Endodermal cell (in vitro differentiated cells): ENCODE data around the gene CD84. TPM values are rescaled to one million over a fixed set of nuclear protein-coding genes. Genes with fewer than 3 reads are reported as not detected.
A peak's percentile ranks its signal among the peaks of the same experiment; 100 is the strongest.
"Not testable (repeated sequence)": the region's sequence is repeated elsewhere in the genome, so short reads cannot be mapped to it uniquely, and the experiment has no call there.

Experiments used
- DNase-seq: peaks from one replicate; pipeline ENCODE4 v3.0.0-alpha.2; 2017
- H3K27ac ChIP-seq: 2 replicates; pipeline ENCODE4 v1.5.1; 2013; ENCODE audit warnings: mild to moderate bottlenecking, low read depth, low read length, moderate library complexity
- H3K27me3 ChIP-seq: 2 replicates; pipeline ENCODE4 v1.6.1; 2013; ENCODE audit warnings: mild to moderate bottlenecking, low read length, moderate library complexity; ENCODE audit not compliant: insufficient read depth, control insufficient read depth, poor library complexity, severe bottlenecking
- H3K36me3 ChIP-seq: 2 replicates; pipeline ENCODE4 v1.7.0; 2013; ENCODE audit warnings: mild to moderate bottlenecking, low read length, moderate library complexity; ENCODE audit not compliant: control insufficient read depth, insufficient read depth
- H3K4me1 ChIP-seq: one replicate; pipeline ENCODE4 v1.7.0; 2013; ENCODE audit warnings: low read length; ENCODE audit not compliant: control insufficient read depth, insufficient read depth
- H3K4me3 ChIP-seq: 2 replicates; pipeline ENCODE4 v1.5.1; 2013; ENCODE audit warnings: mild to moderate bottlenecking, low read length, moderate library complexity
- H3K9ac ChIP-seq: 2 replicates; pipeline ENCODE4 v1.6.1; 2013; ENCODE audit warnings: mild to moderate bottlenecking, low read length, moderate library complexity; ENCODE audit not compliant: poor library complexity, severe bottlenecking; ENCODE audit errors: extremely low read depth
- H3K9me3 ChIP-seq: 2 replicates; pipeline ENCODE4 v1.6.1; 2013; ENCODE audit warnings: mild to moderate bottlenecking, low read length, moderate library complexity; ENCODE audit not compliant: control insufficient read depth
- H3K27ac Mint-ChIP-seq: 2 replicates; pipeline ENCODE4 v1.8.0; 2020; ENCODE audit warnings: mixed read lengths
- H3K27me3 Mint-ChIP-seq: 2 replicates; pipeline ENCODE4 v1.8.0; 2021; ENCODE audit warnings: mild to moderate bottlenecking, mixed read lengths; ENCODE audit not compliant: insufficient read depth
- H3K36me3 Mint-ChIP-seq: 2 replicates; pipeline ENCODE4 v1.8.0; 2020; ENCODE audit warnings: low read depth, mixed read lengths
- H3K4me1 Mint-ChIP-seq: 2 replicates; pipeline ENCODE4 v1.8.0; 2020; ENCODE audit warnings: mixed read lengths
- H3K4me3 Mint-ChIP-seq: 2 replicates; pipeline ENCODE4 v1.8.0; 2020; ENCODE audit warnings: mild to moderate bottlenecking, moderate library complexity, mixed read lengths
- H3K9me3 Mint-ChIP-seq: 2 replicates; pipeline ENCODE4 v1.8.0; 2020; ENCODE audit warnings: mild to moderate bottlenecking, mixed read lengths
- CTCF ChIP-seq: fragments of 200-600 bp; sonication (generic); conservative IDR thresholded peaks from 2 replicates; pipeline ENCODE4 v1.5.0; 2021; ENCODE audit warnings: antibody characterized with exemption, mild to moderate bottlenecking
- WGBS, 2 experiments: methylation state at CpG; one replicate each; pipeline versions ENCODE4 v1.1.5 to v1.1.7; 2013; ENCODE audit warnings: missing lambda C conversion rate in 2 of 2, mixed read lengths in 1 of 2; ENCODE audit not compliant: insufficient coverage in 1 of 2, insufficient read length in 1 of 2; 5-methylcytosine and 5-hydroxymethylcytosine counted together
- total RNA-seq, 2 donors: library from RNA; stranded (reverse); fragmentation: NEBNext Ultra II Directional in 1 of 2; extraction: Animal tissue kit (Norgen Biotek cat#: 25700) in 1 of 2; gene quantifications; 2 replicates in 1 of 2; 3 replicates in 1 of 2; pipeline ENCODE4 v1.2.1, GENCODE V29; 2021

The CD84 gene
- total RNA-seq, 2 donors from 2014 or later, result not detected

- peak overlapping the region; percentile 18 for H3K27ac Mint-ChIP-seq
- H3K4me1 Mint-ChIP-seq, result peaks cover 25% of the 10 kb centered on the region
- H3K27me3 Mint-ChIP-seq, result peaks cover 2% of the 10 kb centered on the region
- TF ChIP-seq CTCF, result no peak
- no peak for DNase-seq
- Histone ChIP-seq H3K4me3 (peak overlapping the region; percentile 52), H3K9ac (no peak overlapping the region), H3K27ac (no peak overlapping the region), H3K27me3 (no peaks in the 10 kb centered on the region), H3K9me3 (peaks cover 28% of the 10 kb centered on the region), H3K4me1 (peaks cover 4% of the 10 kb centered on the region), H3K36me3 (no peaks in the 10 kb centered on the region)
- WGBS, 2 experiments, result 87 to 95% methylated on average over 4 to 5 of the region's 5 CpGs
- no peaks in the 10 kb centered on the region for H3K36me3 Mint-ChIP-seq
- peaks cover 26% of the 10 kb centered on the region for H3K9me3 Mint-ChIP-seq
- no peak overlapping the region for H3K4me3 Mint-ChIP-seq
Observed at GRCh38 chr1:160538985-160539651, 40.2 kb downstream of the CD84 start.

GRCh38 chr1:160537714-160538665 is 41.3 kb downstream of the CD84 start:
- peaks cover 25% of the 10 kb centered on the region for H3K4me1 Mint-ChIP-seq
- no peak overlapping the region for H3K27ac Mint-ChIP-seq
- Histone ChIP-seq H3K36me3 (no peaks in the 10 kb centered on the region), H3K9ac (no peak overlapping the region), H3K9me3 (peaks cover 39% of the 10 kb centered on the region), H3K27me3 (no peaks in the 10 kb centered on the region), H3K4me3 (no peak overlapping the region), H3K4me1 (peaks cover 4% of the 10 kb centered on the region), H3K27ac (no peak overlapping the region)
- no peak for DNase-seq
- no peak for TF ChIP-seq CTCF
- no peak overlapping the region for H3K4me3 Mint-ChIP-seq
- WGBS, 2 experiments, result 95 to 100% methylated on average over 1 to 7 of the region's 8 CpGs
- H3K9me3 Mint-ChIP-seq, result peaks cover 38% of the 10 kb centered on the region
- peaks cover 2% of the 10 kb centered on the region for H3K27me3 Mint-ChIP-seq
- no peaks in the 10 kb centered on the region for H3K36me3 Mint-ChIP-seq

GRCh38 chr1:160534823-160535605 is 44.3 kb downstream of the CD84 start:
- peaks cover 2% of the 10 kb centered on the region for H3K27me3 Mint-ChIP-seq
- H3K36me3 ChIP-seq, result no peaks in the 10 kb centered on the region
- peaks cover 48% of the 10 kb centered on the region for H3K9me3 ChIP-seq
- no peaks in the 10 kb centered on the region for H3K36me3 Mint-ChIP-seq
- peak overlapping the region; percentile 56 for H3K4me3 ChIP-seq
- H3K4me1 ChIP-seq, result peaks cover 4% of the 10 kb centered on the region
- no peak for DNase-seq
- H3K9me3 Mint-ChIP-seq, result peaks cover 65% of the 10 kb centered on the region
- WGBS, 2 experiments, result 86 to 98% methylated on average over 2 to 3 of the region's 3 CpGs
- H3K27ac Mint-ChIP-seq, result no peak overlapping the region
- no peaks in the 10 kb centered on the region for H3K27me3 ChIP-seq
- H3K4me1 Mint-ChIP-seq, result peaks cover 13% of the 10 kb centered on the region
- H3K9ac ChIP-seq, result no peak overlapping the region
- no peak overlapping the region for H3K4me3 Mint-ChIP-seq
- H3K27ac ChIP-seq, result no peak overlapping the region
- TF ChIP-seq CTCF, result peak; percentile 62

- H3K36me3 ChIP-seq, H3K9ac ChIP-seq, H3K36me3 Mint-ChIP-seq, H3K27me3 ChIP-seq, H3K4me3 Mint-ChIP-seq, H3K27ac Mint-ChIP-seq, H3K4me1 ChIP-seq, DNase-seq, H3K4me1 Mint-ChIP-seq, H3K27ac ChIP-seq, H3K27me3 Mint-ChIP-seq, H3K4me3 ChIP-seq: not testable (repeated sequence)
- peaks cover 56% of the 10 kb centered on the region for H3K9me3 ChIP-seq
- 97% methylated on average over 4 of the region's 5 CpGs; no CpG with 5 or more reads in 1 of the 2 experiments for WGBS, 2 experiments
- H3K9me3 Mint-ChIP-seq, result peaks cover 67% of the 10 kb centered on the region
Observed at GRCh38 chr1:160532557-160532813, 46.8 kb downstream of the CD84 start.
